HUES6 (cell line): Measurements from ENCODE around the gene MRPS6.

Experiments
- H3K27ac ChIP-seq: 2 replicates; pipeline ENCODE4 v1.7.0; 2013; ENCODE audit warnings: low read depth, mild to moderate bottlenecking, low read length, inconsistent platforms
- H3K27me3 ChIP-seq: 2 replicates; pipeline ENCODE4 v1.6.1; 2013; ENCODE audit warnings: low read length; ENCODE audit not compliant: control insufficient read depth, insufficient read depth
- H3K36me3 ChIP-seq: 2 replicates; pipeline ENCODE4 v1.6.1; 2013; ENCODE audit warnings: low read length; ENCODE audit not compliant: control insufficient read depth, insufficient read depth
- H3K4me1 ChIP-seq: 2 replicates; pipeline ENCODE4 v1.6.1; 2013; ENCODE audit warnings: low read length; ENCODE audit not compliant: control insufficient read depth, insufficient read depth
- H3K4me3 ChIP-seq: 2 replicates; pipeline ENCODE4 v1.5.1; 2013; ENCODE audit warnings: low read depth, low read length
- H3K9ac ChIP-seq: one replicate; pipeline ENCODE4 v1.6.1; 2013; ENCODE audit warnings: mild to moderate bottlenecking, low read length
- H3K9me3 ChIP-seq: 2 replicates; pipeline ENCODE4 v1.6.1; 2013; ENCODE audit warnings: low read depth, low read length; ENCODE audit not compliant: control insufficient read depth, insufficient read depth

The MRPS6 gene

GRCh38 chr21:34156957-34157356, 83.6 kb downstream of the MRPS6 start:
- Histone ChIP-seq H3K36me3 (peaks cover 3% of the 10 kb centered on the region; the same call in 1 of the 2 replicates), H3K4me3 (no peak overlapping the region), H3K9ac (no peak overlapping the region), H3K27me3 (no peaks in the 10 kb centered on the region), H3K4me1 (no peaks in the 10 kb centered on the region), H3K9me3 (peaks cover 22% of the 10 kb centered on the region), H3K27ac (no peak overlapping the region)

GRCh38 chr21:34157521-34157920, 84.1 kb downstream of the MRPS6 start:
- no peak overlapping the region for H3K9ac ChIP-seq
- H3K9me3 ChIP-seq = peaks cover 27% of the 10 kb centered on the region
- peaks cover 3% of the 10 kb centered on the region; the same call in 1 of the 2 replicates for H3K36me3 ChIP-seq
- H3K27me3 ChIP-seq = no peaks in the 10 kb centered on the region
- H3K4me1 ChIP-seq = no peaks in the 10 kb centered on the region
- no peak overlapping the region for H3K27ac ChIP-seq
- no peak overlapping the region for H3K4me3 ChIP-seq

GRCh38 chr21:34158866-34159835, 85.8 kb downstream of the MRPS6 start:
- Histone ChIP-seq H3K9me3 (peaks cover 41% of the 10 kb centered on the region), H3K27ac (no peak overlapping the region), H3K4me3 (no peak overlapping the region), H3K27me3 (no peaks in the 10 kb centered on the region), H3K9ac (no peak overlapping the region), H3K36me3 (peaks cover 3% of the 10 kb centered on the region; the same call in 1 of the 2 replicates), H3K4me1 (no peaks in the 10 kb centered on the region)

- no peak overlapping the region for H3K4me3 ChIP-seq
- H3K36me3 ChIP-seq = peaks cover 6% of the 10 kb centered on the region
- no peak overlapping the region for H3K27ac ChIP-seq
- no peaks in the 10 kb centered on the region for H3K27me3 ChIP-seq
- H3K9ac ChIP-seq = no peak overlapping the region
- H3K9me3 ChIP-seq = peaks cover 88% of the 10 kb centered on the region
- no peaks in the 10 kb centered on the region for H3K4me1 ChIP-seq
These were observed 93.1 kb downstream of the MRPS6 start for GRCh38 chr21:34166468-34166867.

GRCh38 chr21:34170886-34171285, 97.5 kb downstream of the MRPS6 start:
- Histone ChIP-seq H3K27ac (no peak overlapping the region), H3K4me3 (no peak overlapping the region), H3K27me3 (no peaks in the 10 kb centered on the region), H3K9ac (no peak overlapping the region), H3K36me3 (peaks cover 6% of the 10 kb centered on the region), H3K4me1 (no peaks in the 10 kb centered on the region), H3K9me3 (peaks cover 70% of the 10 kb centered on the region)

GRCh38 chr21:34174470-34174869, 101.1 kb downstream of the MRPS6 start:
- Histone ChIP-seq H3K4me1 (peaks cover 12% of the 10 kb centered on the region), H3K36me3 (no peaks in the 10 kb centered on the region), H3K9ac (no peak overlapping the region)

GRCh38 chr21:34176448-34176847, 103.1 kb downstream of the MRPS6 start:
- Histone ChIP-seq H3K4me1 (peaks cover 30% of the 10 kb centered on the region), H3K9ac (no peak overlapping the region), H3K9me3 (peaks cover 27% of the 10 kb centered on the region), H3K4me3 (no peak overlapping the region), H3K36me3 (no peaks in the 10 kb centered on the region), H3K27ac (no peak overlapping the region), H3K27me3 (peaks cover 15% of the 10 kb centered on the region; the same call in 1 of the 2 replicates)

More at GRCh38 chr21:34174470-34174869, 101.1 kb downstream of the MRPS6 start:
- H3K27me3 ChIP-seq = peaks cover 15% of the 10 kb centered on the region; the same call in 1 of the 2 replicates
- no peak overlapping the region for H3K27ac ChIP-seq
- H3K9me3 ChIP-seq = peaks cover 40% of the 10 kb centered on the region
- H3K4me3 ChIP-seq = no peak overlapping the region

GRCh38 chr21:34177919-34178567, 104.7 kb downstream of the MRPS6 start:
- Histone ChIP-seq H3K27ac (no peak overlapping the region), H3K36me3 (no peaks in the 10 kb centered on the region), H3K9ac (no peak overlapping the region), H3K4me3 (no peak overlapping the region), H3K9me3 (peaks cover 13% of the 10 kb centered on the region), H3K4me1 (peaks cover 32% of the 10 kb centered on the region), H3K27me3 (peaks cover 15% of the 10 kb centered on the region; the same call in 1 of the 2 replicates)

GRCh38 chr21:34179204-34179935, 106.0 kb downstream of the MRPS6 start:
- Histone ChIP-seq H3K27ac (no peak overlapping the region; the same call in 1 of the 2 replicates), H3K36me3 (no peaks in the 10 kb centered on the region), H3K9me3 (peaks cover 7% of the 10 kb centered on the region; the same call in 1 of the 2 replicates), H3K27me3 (peaks cover 15% of the 10 kb centered on the region; the same call in 1 of the 2 replicates), H3K4me3 (peak overlapping the region; percentile 41), H3K9ac (no peak overlapping the region), H3K4me1 (peaks cover 32% of the 10 kb centered on the region)

GRCh38 chr21:34180407-34180806, 107.0 kb downstream of the MRPS6 start:
- H3K9ac ChIP-seq = no peak overlapping the region
- no peak overlapping the region; the same call in 1 of the 2 replicates for H3K27ac ChIP-seq
- H3K9me3 ChIP-seq = peaks cover 5% of the 10 kb centered on the region; the same call in 1 of the 2 replicates
- peaks cover 15% of the 10 kb centered on the region; the same call in 1 of the 2 replicates for H3K27me3 ChIP-seq
- H3K36me3 ChIP-seq = no peaks in the 10 kb centered on the region
- H3K4me3 ChIP-seq = peak overlapping the region; percentile 41; the same call in 1 of the 2 replicates
- peaks cover 32% of the 10 kb centered on the region for H3K4me1 ChIP-seq
